GM18520 (cell line): ENCODE data around the gene BRD9.

Experiments
- ATAC-seq: cut with Tn5 transposase; IDR thresholded peaks from one replicate; pipeline ENCODE4 v1.9.1; 2021; ENCODE audit not compliant: unreplicated experiment

Gene BRD9

GRCh38 chr5:819078-819477, 73.5 kb downstream of the BRD9 start:
- no peak for ATAC-seq

- ATAC-seq = no peak
Observed at GRCh38 chr5:816176-816575, 76.4 kb downstream of the BRD9 start.

- no peak for ATAC-seq
Observed at GRCh38 chr5:815449-815848, 77.2 kb downstream of the BRD9 start.
